ENCODE measurements around the gene COL15A1. TPM values are rescaled to one million over a fixed set of nuclear protein-coding genes. Genes with fewer than 3 reads are reported as not detected.

Gene COL15A1
- total RNA-seq, 4 donors from 2014 or later: 4.6 to 51.9 (median 10.7) TPM

DNA sequence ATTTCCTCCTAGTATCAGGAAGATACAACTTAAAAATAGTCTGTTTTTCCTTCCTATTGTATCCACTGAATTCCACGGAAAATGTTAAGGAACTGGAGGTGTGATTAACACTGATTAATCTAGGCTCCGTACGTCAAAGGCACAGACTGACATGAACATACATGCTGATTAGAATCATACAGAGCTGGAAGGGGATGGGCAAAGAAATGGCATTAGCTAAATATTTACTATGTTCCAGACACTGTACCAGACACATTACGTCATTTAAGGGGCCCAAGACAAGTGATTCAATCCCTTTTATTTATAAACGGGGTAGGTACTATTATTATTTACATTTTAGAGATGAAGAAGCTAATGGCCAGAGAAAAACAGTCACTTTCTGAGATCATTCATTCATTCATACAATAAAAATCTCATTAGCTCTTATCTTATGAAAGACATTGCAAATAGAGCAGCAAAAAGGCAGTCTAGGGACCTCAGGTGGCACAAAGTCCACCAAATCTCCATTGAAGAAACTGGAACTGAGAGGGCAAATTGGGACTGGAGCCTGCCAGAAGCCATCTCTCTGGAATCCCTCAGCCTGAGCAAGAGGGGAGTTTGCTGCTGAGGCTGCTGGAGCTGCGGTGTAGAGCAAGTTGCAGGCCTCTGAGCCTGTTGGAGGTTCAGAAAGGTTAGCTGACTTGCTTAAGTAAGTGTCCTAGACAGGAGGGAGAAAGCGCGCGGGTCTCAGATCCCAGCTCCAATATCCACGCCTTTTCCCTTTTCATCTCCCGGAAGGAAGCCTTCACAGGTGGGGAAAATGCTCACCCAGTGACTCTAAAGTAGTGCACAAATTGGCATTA lies 159.6 kb downstream of the COL15A1 start:
- H3K4me3 ChIP-seq: no peak overlapping the region
- no peaks in the 10 kb centered on the region for H3K9me3 ChIP-seq
- no peaks in the 10 kb centered on the region for H3K27me3 ChIP-seq
- DNase-seq: no peak
- intact Hi-C loops (cut with DNase I; ENCODE audit: low total_unique reads): no loop called here
- in situ Hi-C loops (cut with MboI; ENCODE audit: low pct_ligation_motif_present in 1 of 4, low pct_unique_long_range_greater_than_20kb in 1 of 4, low sequenced_read_pairs in 3 of 4): no loop called here
- H3K27ac ChIP-seq: peak overlapping the region; percentile 88 to 95 (median 93)
- no peaks in the 10 kb centered on the region for H3K36me3 ChIP-seq
- TF ChIP-seq POLR2AphosphoS5 (IDR thresholded peaks at IDR 0.05): no peak
- no peak for TF ChIP-seq POLR2A (IDR thresholded peaks at IDR 0.05)
- TF ChIP-seq EP300 (IDR thresholded peaks at IDR 0.05; ENCODE audit: low read depth): no peak
- TF ChIP-seq, protein P1, sequence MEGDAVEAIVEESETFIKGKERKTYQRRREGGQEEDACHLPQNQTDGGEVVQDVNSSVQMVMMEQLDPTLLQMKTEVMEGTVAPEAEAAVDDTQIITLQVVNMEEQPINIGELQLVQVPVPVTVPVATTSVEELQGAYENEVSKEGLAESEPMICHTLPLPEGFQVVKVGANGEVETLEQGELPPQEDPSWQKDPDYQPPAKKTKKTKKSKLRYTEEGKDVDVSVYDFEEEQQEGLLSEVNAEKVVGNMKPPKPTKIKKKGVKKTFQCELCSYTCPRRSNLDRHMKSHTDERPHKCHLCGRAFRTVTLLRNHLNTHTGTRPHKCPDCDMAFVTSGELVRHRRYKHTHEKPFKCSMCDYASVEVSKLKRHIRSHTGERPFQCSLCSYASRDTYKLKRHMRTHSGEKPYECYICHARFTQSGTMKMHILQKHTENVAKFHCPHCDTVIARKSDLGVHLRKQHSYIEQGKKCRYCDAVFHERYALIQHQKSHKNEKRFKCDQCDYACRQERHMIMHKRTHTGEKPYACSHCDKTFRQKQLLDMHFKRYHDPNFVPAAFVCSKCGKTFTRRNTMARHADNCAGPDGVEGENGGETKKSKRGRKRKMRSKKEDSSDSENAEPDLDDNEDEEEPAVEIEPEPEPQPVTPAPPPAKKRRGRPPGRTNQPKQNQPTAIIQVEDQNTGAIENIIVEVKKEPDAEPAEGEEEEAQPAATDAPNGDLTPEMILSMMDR (IDR thresholded peaks at IDR 0.05): no peak
- H3K4me1 ChIP-seq: peaks cover 15 to 49% (median 30%) of the 10 kb centered on the region in 4 donors
- WGBS, 2 donors (ENCODE audit: low coverage in 1 of 2): 64 to 79% methylated on average over 9 to 11 of the region's 11 CpGs

DNA sequence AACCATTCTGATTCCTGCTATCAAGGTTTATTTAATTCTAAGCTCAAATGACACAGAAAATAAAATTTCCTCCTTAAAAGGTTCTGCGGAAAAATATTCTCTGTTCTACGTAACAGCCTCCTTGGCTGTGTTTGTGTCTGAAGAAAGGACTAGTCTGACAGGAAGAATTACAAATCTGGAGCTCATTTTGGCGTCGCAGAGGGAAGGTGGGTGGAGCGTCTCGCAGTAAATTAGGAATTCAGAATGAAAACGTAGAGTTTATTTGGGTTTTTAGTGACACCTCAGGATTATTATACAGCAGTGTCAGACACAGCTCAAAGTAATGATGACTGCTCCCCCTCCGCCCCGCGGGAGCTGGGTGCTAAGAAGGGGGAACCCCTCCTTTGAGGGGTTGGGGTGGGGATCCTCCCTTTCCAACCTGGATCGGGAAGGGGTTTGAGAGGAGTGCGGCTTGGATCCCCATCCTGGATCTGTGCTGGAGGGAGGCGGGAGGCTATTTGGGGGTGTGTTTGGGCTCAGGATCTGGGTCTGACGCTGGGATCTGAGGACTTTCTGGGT lies 160.3 kb downstream of the COL15A1 start:
- no peak for DNase-seq
- in situ Hi-C loops (cut with MboI; ENCODE audit: low pct_ligation_motif_present in 1 of 4, low pct_unique_long_range_greater_than_20kb in 1 of 4, low sequenced_read_pairs in 3 of 4): no loop called here
- 12 to 13% methylated on average over 3 to 14 of the region's 14 CpGs for WGBS, 2 donors (ENCODE audit: low coverage in 1 of 2)
- TF ChIP-seq EP300 (IDR thresholded peaks at IDR 0.05; ENCODE audit: low read depth): no peak
- TF ChIP-seq POLR2AphosphoS5 (IDR thresholded peaks at IDR 0.05): peak in 1 of 3 donors; percentile 6
- intact Hi-C loops (cut with DNase I; ENCODE audit: low total_unique reads): no loop called here
- H3K36me3 ChIP-seq: no peaks in the 10 kb centered on the region
- H3K9me3 ChIP-seq: no peaks in the 10 kb centered on the region
- peak overlapping the region; percentile 57 to 96 (median 78) for H3K4me3 ChIP-seq
- peak overlapping the region; percentile 88 to 95 (median 93) for H3K27ac ChIP-seq
- peaks cover 15 to 54% (median 32%) of the 10 kb centered on the region in 4 donors for H3K4me1 ChIP-seq
- no peaks in the 10 kb centered on the region for H3K27me3 ChIP-seq

DNA sequence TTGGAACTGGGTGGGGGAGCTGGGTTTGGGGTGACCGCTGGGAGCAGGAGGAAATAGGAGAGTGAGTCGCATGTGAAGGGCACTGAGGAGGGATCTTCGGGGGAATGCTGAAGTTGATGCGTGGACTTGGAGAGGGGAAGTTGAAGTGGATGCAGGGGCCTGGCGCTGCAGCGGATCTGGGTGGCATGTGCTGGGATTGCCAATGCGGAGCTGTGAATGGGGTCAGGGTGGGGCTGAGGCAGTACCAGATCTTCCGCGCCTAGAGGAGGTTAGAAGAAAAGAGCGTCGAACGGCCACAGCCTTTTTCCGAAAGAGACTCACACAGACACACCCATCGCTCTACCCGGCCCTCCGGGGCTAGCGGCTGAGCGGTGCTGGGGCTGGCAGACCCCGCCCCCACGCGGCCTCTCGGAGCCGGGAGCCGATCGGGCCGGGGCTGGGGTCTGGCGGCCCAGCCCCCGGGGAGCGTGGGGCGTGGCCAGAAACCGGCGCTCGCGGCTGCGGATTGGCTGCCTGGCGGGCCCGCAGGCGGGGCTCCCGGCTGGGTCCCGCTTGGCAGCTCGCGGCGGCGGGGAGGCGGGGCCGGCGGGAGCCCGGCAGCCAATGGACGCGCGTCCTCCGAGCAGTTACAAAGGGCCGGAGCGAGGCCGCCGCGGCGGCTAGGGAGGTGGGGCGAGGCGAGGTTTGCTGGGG lies 160.9 kb downstream of the COL15A1 start, which contains the start of gene TGFBR1:
TSS of gene TGFBR1 (plus strand) at position 655 of the 693 bp plus-strand sequence. CDS start 93 bp downstream, outside the sequence.
- intact Hi-C loops (cut with DNase I; ENCODE audit: low total_unique reads) (no loop called here), in situ Hi-C loops (cut with MboI; ENCODE audit: low pct_ligation_motif_present in 1 of 4, low pct_unique_long_range_greater_than_20kb in 1 of 4, low sequenced_read_pairs in 3 of 4) (no loop called here)
- DNase-seq: peak; percentile 94
- WGBS, 2 donors (ENCODE audit: low coverage in 1 of 2): 0% methylated on average over 4 to 36 of the region's 60 CpGs
- TF ChIP-seq, protein P1 (IDR thresholded peaks at IDR 0.05): peak in 3 of 5 experiments; percentile 5 to 17 (median 17)
- TF ChIP-seq POLR2A (IDR thresholded peaks at IDR 0.05): peak; percentile 42
- peak; percentile 87 to 92 (median 87) for TF ChIP-seq POLR2AphosphoS5 (IDR thresholded peaks at IDR 0.05)
- TF ChIP-seq EP300 (IDR thresholded peaks at IDR 0.05; ENCODE audit: low read depth): no peak
- Histone ChIP-seq H3K36me3 (no peaks in the 10 kb centered on the region), H3K4me3 (peak within 1 kb of the TSS; percentile 57 to 96 (median 78)), H3K27me3 (no peaks in the 10 kb centered on the region), H3K27ac (peak within 1 kb of the TSS; percentile 88 to 95 (median 93)), H3K9me3 (no peaks in the 10 kb centered on the region), H3K4me1 (peaks cover 15 to 60% (median 32%) of the 10 kb centered on the region in 4 donors)

DNA sequence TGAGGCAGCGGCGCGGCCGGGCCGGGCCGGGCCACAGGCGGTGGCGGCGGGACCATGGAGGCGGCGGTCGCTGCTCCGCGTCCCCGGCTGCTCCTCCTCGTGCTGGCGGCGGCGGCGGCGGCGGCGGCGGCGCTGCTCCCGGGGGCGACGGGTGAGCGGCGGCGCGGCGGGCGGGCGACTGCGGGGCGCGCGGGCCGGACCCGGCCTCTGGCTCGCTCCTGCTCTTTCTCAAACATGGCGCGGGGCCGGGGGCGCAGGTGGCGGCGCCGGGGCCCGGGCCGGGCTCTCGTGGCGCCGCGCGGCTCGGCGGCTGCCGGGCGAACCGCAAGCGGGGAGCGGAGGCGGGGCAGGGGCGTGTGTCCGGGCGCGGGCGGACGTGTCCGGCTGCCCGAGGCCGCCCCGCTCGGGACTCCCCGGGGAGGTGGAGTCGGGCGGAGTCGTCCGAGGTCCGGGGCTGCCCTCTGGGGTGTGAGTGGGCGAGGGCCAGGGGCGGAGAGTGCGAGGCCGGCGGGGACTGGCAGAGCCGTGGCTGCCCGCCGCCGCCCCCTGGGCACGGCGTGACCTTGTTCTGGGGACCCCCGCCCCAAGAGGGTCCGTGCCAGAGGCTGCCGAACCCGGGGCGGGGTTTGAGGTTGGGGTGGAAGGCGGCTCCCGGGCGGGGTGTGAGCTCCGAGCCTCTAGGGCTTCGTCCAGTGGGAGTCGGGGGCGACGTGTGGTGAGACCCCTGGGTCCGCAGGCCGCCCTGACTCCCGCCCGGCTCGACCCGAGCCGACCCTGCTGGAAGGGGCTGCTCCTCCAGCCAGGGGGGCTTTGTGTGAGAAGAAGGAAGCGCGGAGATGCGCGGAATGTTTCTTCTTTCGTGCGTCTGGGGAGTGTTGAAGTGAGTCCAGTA lies 161.7 kb downstream of the COL15A1 start:
- no peaks in the 10 kb centered on the region for H3K27me3 ChIP-seq
- intact Hi-C loops (cut with DNase I; ENCODE audit: low total_unique reads) (no loop called here), in situ Hi-C loops (cut with MboI; ENCODE audit: low pct_ligation_motif_present in 1 of 4, low pct_unique_long_range_greater_than_20kb in 1 of 4, low sequenced_read_pairs in 3 of 4) (no loop called here)
- peak overlapping the region; percentile 88 to 95 (median 93) for H3K27ac ChIP-seq
- TF ChIP-seq POLR2AphosphoS5 (IDR thresholded peaks at IDR 0.05) (peak; percentile 24 to 68 (median 25)), POLR2A (IDR thresholded peaks at IDR 0.05) (peak; percentile 32)
- TF ChIP-seq, protein P1 (IDR thresholded peaks at IDR 0.05): no peak
- peak overlapping the region; percentile 57 to 96 (median 78) for H3K4me3 ChIP-seq
- no peaks in the 10 kb centered on the region for H3K9me3 ChIP-seq
- no peaks in the 10 kb centered on the region for H3K36me3 ChIP-seq
- WGBS, 2 donors (ENCODE audit: low coverage in 1 of 2): 0 to 1% methylated on average over 2 to 46 of the region's 118 CpGs
- peak; percentile 84 for DNase-seq
- peaks cover 15 to 67% (median 33%) of the 10 kb centered on the region in 4 donors for H3K4me1 ChIP-seq

All from transverse colon (tissue), 4 donors.